ENCODE results near the gene BLTP3A.

The BLTP3A gene

DNA sequence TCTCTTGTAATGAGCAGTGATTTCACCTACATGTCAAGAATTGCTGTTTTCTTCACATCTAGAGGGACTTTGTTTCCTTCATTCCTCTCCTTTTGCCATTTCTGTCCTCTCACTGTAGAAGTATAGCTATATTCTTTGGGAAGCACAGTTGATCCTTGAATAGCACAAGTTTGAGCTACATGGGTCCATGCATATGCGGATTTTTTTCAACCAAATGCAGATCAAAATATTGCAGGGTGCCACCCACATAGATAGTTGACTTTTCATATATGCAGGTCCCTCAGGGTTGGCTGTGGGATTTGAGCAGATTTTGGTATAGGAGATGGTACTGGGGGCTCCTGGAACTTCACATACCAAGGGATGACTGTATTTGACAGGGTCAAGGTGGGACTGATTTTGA, 41.1 kb downstream of the BLTP3A start:
- no peak for DNase-seq (ENCODE audit: low read depth)

DNA sequence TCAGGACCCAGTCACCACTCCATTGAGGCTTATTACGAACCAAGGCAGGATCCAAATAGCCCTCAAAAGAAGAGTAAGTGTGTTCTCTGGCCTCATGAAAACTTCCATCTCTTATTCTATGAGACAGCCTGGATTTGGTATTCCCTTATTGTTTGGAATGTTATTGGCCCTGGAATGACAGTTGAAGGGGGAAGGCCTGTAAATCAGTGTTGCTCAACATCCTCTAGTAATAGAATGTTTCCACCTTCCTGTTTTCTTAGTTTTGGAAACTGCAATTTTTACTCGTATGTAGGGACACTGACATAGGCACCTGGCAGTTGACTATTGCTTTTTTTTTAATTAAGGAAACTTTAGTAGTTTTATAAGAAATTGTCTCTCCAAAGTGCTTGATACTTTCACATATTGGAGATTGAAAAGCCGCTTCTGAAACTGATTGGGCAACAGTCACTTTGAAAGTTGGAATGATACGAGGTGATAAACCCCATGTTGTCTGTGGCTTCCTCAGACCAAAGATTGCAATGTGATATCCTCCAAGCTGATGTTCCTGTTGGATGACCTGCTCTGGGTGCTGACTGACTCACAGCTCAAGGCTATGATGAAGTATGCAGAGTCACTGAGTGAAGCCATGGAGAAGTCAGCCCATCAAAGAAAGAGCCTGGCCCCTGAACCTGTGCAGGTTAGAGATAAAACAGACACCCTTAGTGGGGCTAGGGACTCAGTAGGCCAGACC, 43.1 kb downstream of the BLTP3A start:
- peak; percentile 22 for DNase-seq (ENCODE audit: low read depth)

- DNase-seq (ENCODE audit: low read depth), result no peak
These were observed 44.1 kb downstream of the BLTP3A start for GRCh38 chr6:34836008-34836407.

- DNase-seq (ENCODE audit: low read depth), result no peak
These were observed 44.6 kb downstream of the BLTP3A start for GRCh38 chr6:34836451-34836850.

DNA sequence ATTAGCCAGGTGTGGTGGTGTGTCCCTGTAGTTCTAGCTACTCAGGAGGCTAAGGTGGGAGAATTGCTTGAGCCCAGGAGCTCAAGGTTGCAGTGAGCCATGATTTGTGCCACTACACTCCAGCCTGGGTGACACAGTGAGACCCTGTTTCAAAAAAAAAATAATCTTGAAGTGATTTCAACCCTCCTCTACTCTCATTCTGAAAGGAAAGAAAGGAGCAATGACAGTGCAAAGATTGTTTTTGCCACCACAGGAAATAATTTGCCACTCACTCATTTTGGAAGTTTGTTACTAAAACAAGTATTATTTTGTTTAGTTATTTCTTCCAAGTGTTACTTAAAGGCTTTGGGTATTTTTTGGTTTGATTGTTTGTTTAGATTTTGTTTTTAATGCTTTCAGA, 45.6 kb downstream of the BLTP3A start:
- no peak for DNase-seq (ENCODE audit: low read depth)

- DNase-seq (ENCODE audit: low read depth), result no peak
These were observed 47.9 kb downstream of the BLTP3A start for GRCh38 chr6:34839666-34840352.
